Fibroblast of lung (primary cell): ENCODE data around the gene CLPSL2.

ENCODE experiments used
- CTCF ChIP-seq, 2 donors: IDR thresholded peaks in 1 of 2; conservative IDR thresholded peaks in 1 of 2; 1 replicate in 1 of 2; 2 replicates in 1 of 2; pipeline ENCODE4 v1.5.1; 2011 to 2012; ENCODE audit warnings: low read length in 2 of 2, control low read depth in 1 of 2, inconsistent platforms in 1 of 2, low read depth in 1 of 2, mild to moderate bottlenecking in 1 of 2
- EZH2 ChIP-seq: IDR thresholded peaks from 2 replicates; pipeline ENCODE4 v1.5.1; 2012; ENCODE audit warnings: low read length, control low read depth, mild to moderate bottlenecking; ENCODE audit errors: missing control alignments

- no peak for TF ChIP-seq CTCF (conservative IDR thresholded peaks at IDR 0.05 in 1 of 2, IDR thresholded peaks at IDR 0.05 in 1 of 2; ENCODE audit: low read depth in 1 of 2, low read length in 2 of 2)
- no peak for TF ChIP-seq EZH2
Measured at GRCh38 chr6:35777356-35778102, 1.1 kb downstream of the CLPSL2 start.
